IMR-90 (cell line): ENCODE data around the gene ZBTB33. TPM values are rescaled to one million over a fixed set of nuclear protein-coding genes. Genes with fewer than 3 reads are reported as not detected.

Experiments used
- ATAC-seq: fragments of 200-7000 bp; cut with Tn5 transposase; 2 replicates; pipeline ENCODE4 v1.9.1; 2020; ENCODE audit warnings: low read depth, mild to moderate bottlenecking, moderate library complexity
- BruUV-seq: library from RNA; stranded (reverse); fragments of 400-500 nt; replicated peaks from 2 replicates; lab custom pipeline; 2021; lab: Mats Ljungman, UMichigan
- CTCF ChIA-PET: fragments of 300-600 bp; formaldehyde crosslinking; extraction: SDS; loops from one replicate; lab custom pipeline; 2021; ENCODE audit warnings: antibody characterized with exemption; lab: Yijun Ruan, JAX
- POLR2A ChIA-PET: fragments of 300-600 bp; sonication (Branson Sonifier 250); formaldehyde crosslinking; loops from one replicate; lab custom pipeline; 2022; ENCODE audit warnings: antibody characterized with exemption; ENCODE audit not compliant: unreplicated experiment; lab: Charles Lee
- DNase-seq: peaks from one replicate; pipeline ENCODE4 v3.0.0; 2013
- H2AFZ ChIP-seq: replicated peaks from 2 replicates; pipeline ENCODE3; 2013; ENCODE audit warnings: low read length, mild to moderate bottlenecking; ENCODE audit not compliant: poor library complexity
- H2AK5ac ChIP-seq: 2 replicates; pipeline ENCODE4 v1.6.1; 2013; ENCODE audit warnings: low read depth, low read length, inconsistent platforms
- H2AK9ac ChIP-seq: replicated peaks from 2 replicates; pipeline ENCODE3; 2013; ENCODE audit warnings: mild to moderate bottlenecking, low read depth, low read length, moderate library complexity; ENCODE audit not compliant: poor library complexity
- H2BK120ac ChIP-seq: 2 replicates; pipeline ENCODE4 v1.6.1; 2013; ENCODE audit warnings: low read depth, low read length, inconsistent platforms
- H2BK15ac ChIP-seq: 3 replicates; pipeline ENCODE4 v1.6.1; 2013; ENCODE audit warnings: low read depth, low read length, inconsistent platforms
- H2BK20ac ChIP-seq: 2 replicates; pipeline ENCODE4 v1.6.1; 2013; ENCODE audit warnings: low read depth, mild to moderate bottlenecking, inconsistent platforms, low read length, moderate library complexity
- H2BK5ac ChIP-seq: 2 replicates; pipeline ENCODE4 v1.6.1; 2013; ENCODE audit warnings: mild to moderate bottlenecking, low read depth, low read length, inconsistent platforms; ENCODE audit not compliant: poor library complexity, severe bottlenecking
- H3K14ac ChIP-seq: replicated peaks from 2 replicates; pipeline ENCODE4 v1.6.1; 2013; ENCODE audit warnings: low read depth, low read length, inconsistent platforms
- H3K18ac ChIP-seq: 2 replicates; pipeline ENCODE4 v1.6.1; 2013; ENCODE audit warnings: low read depth, low read length, control low read depth
- H3K23ac ChIP-seq: 2 replicates; pipeline ENCODE4 v1.6.1; 2013; ENCODE audit warnings: low read depth, low read length, inconsistent platforms
- H3K27ac ChIP-seq: 2 replicates; pipeline ENCODE4 v1.5.1; 2013; ENCODE audit warnings: mild to moderate bottlenecking, control low read depth, low read length; ENCODE audit not compliant: insufficient read depth
- H3K27me3 ChIP-seq: 2 replicates; pipeline ENCODE4 v1.6.1; 2013; ENCODE audit warnings: low read length; ENCODE audit not compliant: control insufficient read depth, insufficient read depth
- H3K36me3 ChIP-seq: 2 replicates; pipeline ENCODE4 v1.6.1; 2013; ENCODE audit warnings: low read length, mixed read lengths; ENCODE audit not compliant: control insufficient read depth, insufficient read depth
- H3K4ac ChIP-seq: 2 replicates; pipeline ENCODE4 v1.6.1; 2013; ENCODE audit warnings: low read depth, low read length, inconsistent platforms
- H3K4me1 ChIP-seq: 2 replicates; pipeline ENCODE4 v1.6.1; 2013; ENCODE audit warnings: low read length, mixed read lengths; ENCODE audit not compliant: control insufficient read depth, insufficient read depth
- H3K4me2 ChIP-seq: 2 replicates; pipeline ENCODE4 v1.6.1; 2013; ENCODE audit warnings: low read depth, mild to moderate bottlenecking, control low read depth, low read length, moderate library complexity
- H3K4me3 ChIP-seq: 2 replicates; pipeline ENCODE4 v1.5.1; 2013; ENCODE audit warnings: low read depth, mild to moderate bottlenecking, control low read depth, low read length, moderate library complexity; ENCODE audit not compliant: insufficient read depth
- H3K56ac ChIP-seq: 2 replicates; pipeline ENCODE4 v1.6.1; 2013; ENCODE audit warnings: low read length, inconsistent platforms; ENCODE audit not compliant: insufficient read depth; ENCODE audit errors: extremely low read depth
- H3K79me1 ChIP-seq, 2 experiments: 2 replicates each; pipeline ENCODE4 v1.6.1; 2013; ENCODE audit warnings: low read length in 2 of 2, inconsistent platforms in 1 of 2, low read depth in 1 of 2
- H3K9ac ChIP-seq: 2 replicates; pipeline ENCODE4 v1.6.1; 2013; ENCODE audit warnings: low read depth, low read length, control low read depth
- H3K9me1 ChIP-seq: 2 replicates; pipeline ENCODE4 v1.6.1; 2013; ENCODE audit warnings: low read length, inconsistent platforms; ENCODE audit not compliant: insufficient read depth
- H3K9me3 ChIP-seq: 2 replicates; pipeline ENCODE4 v1.6.1; 2013; ENCODE audit warnings: low read length; ENCODE audit not compliant: control insufficient read depth, insufficient read depth
- H4K20me1 ChIP-seq: 2 replicates; pipeline ENCODE4 v1.6.1; 2013; ENCODE audit warnings: low read length, inconsistent platforms; ENCODE audit not compliant: insufficient read depth
- H4K5ac ChIP-seq: 2 replicates; pipeline ENCODE4 v1.6.1; 2013; ENCODE audit warnings: mild to moderate bottlenecking, low read depth, low read length, control low read depth
- H4K8ac ChIP-seq, 2 experiments: 2 replicates each; pipeline ENCODE4 v1.6.1; 2013; ENCODE audit warnings: low read depth in 2 of 2, low read length in 2 of 2, control low read depth in 1 of 2, inconsistent platforms in 1 of 2
- H4K91ac ChIP-seq: 2 replicates; pipeline ENCODE4 v1.6.1; 2013; ENCODE audit warnings: low read depth, low read length, inconsistent platforms; ENCODE audit not compliant: insufficient read depth
- BHLHE40 ChIP-seq: fragments of 150-350 bp; IDR thresholded peaks from 2 replicates; pipeline ENCODE4 v1.6.1; 2016; ENCODE audit warnings: mild to moderate bottlenecking, low read depth, low read length
- CEBPB ChIP-seq: IDR thresholded peaks from 2 replicates; pipeline ENCODE4 v1.6.1; 2012; ENCODE audit warnings: low read depth, low read length, improper control_type of control experiment
- CHD1 ChIP-seq: IDR thresholded peaks from 2 replicates; pipeline ENCODE4 v1.6.1; 2012; ENCODE audit warnings: low read depth, low read length, improper control_type of control experiment
- FOS ChIP-seq: fragments of 150-350 bp; IDR thresholded peaks from 2 replicates; pipeline ENCODE4 v1.6.1; 2016; ENCODE audit warnings: low read depth, low read length
- MAFK ChIP-seq: IDR thresholded peaks from 2 replicates; pipeline ENCODE4 v1.6.1; 2012; ENCODE audit warnings: low read depth, low read length, improper control_type of control experiment
- MAZ ChIP-seq: IDR thresholded peaks from 2 replicates; pipeline ENCODE4 v1.6.1; 2012; ENCODE audit warnings: low read depth, mild to moderate bottlenecking, low read length, improper control_type of control experiment, moderate library complexity, borderline replicate concordance
- MXI1 ChIP-seq: IDR thresholded peaks from 2 replicates; pipeline ENCODE4 v1.6.1; 2012; ENCODE audit warnings: low read depth, mild to moderate bottlenecking, low read length, moderate library complexity, borderline replicate concordance
- NFE2L2 ChIP-seq: fragments of 150-350 bp; IDR thresholded peaks from 2 replicates; pipeline ENCODE4 v1.6.1; 2016; ENCODE audit warnings: low read depth, mild to moderate bottlenecking, low read length
- POLR2A ChIP-seq: IDR thresholded peaks from 2 replicates; pipeline ENCODE4 v1.6.1; 2012; ENCODE audit warnings: mild to moderate bottlenecking, low read depth, low read length
- RAD21 ChIP-seq: IDR thresholded peaks from 2 replicates; pipeline ENCODE4 v1.6.1; 2012; ENCODE audit warnings: low read length, improper control_type of control experiment
- RCOR1 ChIP-seq: IDR thresholded peaks from 2 replicates; pipeline ENCODE4 v1.6.1; 2012; ENCODE audit warnings: mild to moderate bottlenecking, low read length, improper control_type of control experiment; ENCODE audit not compliant: insufficient replicate concordance
- RFX5 ChIP-seq: IDR thresholded peaks from 2 replicates; pipeline ENCODE4 v1.8.0; 2012; ENCODE audit warnings: low read depth, mild to moderate bottlenecking, low read length, moderate library complexity
- SMC3 ChIP-seq: fragments of 150-350 bp; IDR thresholded peaks from 2 replicates; pipeline ENCODE4 v1.6.1; 2016; ENCODE audit warnings: low read depth, mild to moderate bottlenecking, antibody characterized with exemption, low read length, moderate library complexity
- WGBS, 2 experiments: methylation state at CpG; one replicate each; pipeline versions ENCODE4 v1.1.5 to v1.1.7; 2013; ENCODE audit warnings: missing lambda C conversion rate in 2 of 2; ENCODE audit not compliant: insufficient read length in 1 of 2; ENCODE audit errors: extremely low coverage in 2 of 2; 5-methylcytosine and 5-hydroxymethylcytosine counted together
- dilution Hi-C: fragments of 300-500 bp; cut with HindIII; formaldehyde crosslinking; loops from one replicate; pipeline ENCODE4 v1.14.3; 2018; ENCODE audit warnings: low sequenced_read_pairs; ENCODE audit not compliant: unreplicated experiment
- in situ Hi-C: fragments of 300-500 bp; cut with MboI; formaldehyde crosslinking; loops from 3 replicates; pipeline ENCODE4 v1.14.3; 2019; ENCODE audit warnings: low sequenced_read_pairs, inconsistent platforms, mixed read lengths
- intact Hi-C: fragments of 100-400 bp; cut with micrococcal nuclease; formaldehyde crosslinking; loops from 2 replicates; pipeline ENCODE4 v1.10.0; 2022
- polyA plus RNA-seq, 3 experiments: library from polyadenylated mRNA; depleted of rRNA; stranded (reverse); fragments of >200 nt; gene quantifications; 2 replicates each; pipeline ENCODE4 v1.2.3, GENCODE V29; 2012; ENCODE audit warnings: low replicate concordance in 1 of 3
- total RNA-seq: library from RNA; depleted of rRNA; stranded (reverse); fragments of >200 nt; gene quantifications from 2 replicates; pipeline ENCODE4 v1.2.3, GENCODE V29; 2012
- TF ChIP-seq, protein P1 (sequence below): fragments of 150-350 bp; IDR thresholded peaks from 2 replicates; pipeline ENCODE4 v1.6.1; 2016; ENCODE audit warnings: low read depth, mild to moderate bottlenecking, low read length, moderate library complexity, borderline replicate concordance
- TF ChIP-seq, protein P2 (sequence below): fragments of 150-350 bp; IDR thresholded peaks from 2 replicates; pipeline ENCODE4 v1.6.1; 2017; ENCODE audit warnings: mild to moderate bottlenecking, antibody characterized with exemption, low read length, low read depth
- TF ChIP-seq, protein P3 (sequence below): conservative IDR thresholded peaks from 2 replicates; pipeline ENCODE4 v1.5.1; 2012; ENCODE audit warnings: mild to moderate bottlenecking, low read depth, low read length, improper control_type of control experiment

The ZBTB33 gene
- total and polyA plus RNA-seq, 2 of the 4 experiments (the other 2 are of a cell fraction): 3.3 to 16.3 TPM

DNA sequence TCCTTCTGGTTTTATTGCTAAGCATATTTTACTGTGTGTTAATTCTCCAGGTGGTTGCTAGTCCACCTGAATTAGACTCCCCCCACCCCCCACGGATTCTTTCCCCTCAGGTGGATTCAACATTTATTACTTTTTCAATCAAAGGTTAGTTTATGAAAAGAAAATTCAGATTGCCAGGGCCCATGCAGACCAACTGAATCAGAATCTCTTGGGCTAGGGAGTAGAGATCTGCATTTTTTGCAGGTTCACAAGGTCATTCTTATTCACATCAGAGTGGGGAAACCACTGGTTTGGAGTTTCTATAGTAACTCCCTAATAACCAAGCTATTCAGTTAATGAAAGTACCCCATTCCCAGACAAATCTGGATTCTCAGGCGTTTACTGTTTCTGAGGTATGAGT is 50.9 kb downstream of the ZBTB33 start:
- H2BK5ac ChIP-seq: no peak overlapping the region
- WGBS, 2 experiments: no CpG with 5 or more reads among the region's 2 CpGs
- no peak overlapping the region for H3K4me2 ChIP-seq
- no peaks in the 10 kb centered on the region for H3K9me3 ChIP-seq
- H2AK9ac ChIP-seq: no peak overlapping the region
- no peaks in the 10 kb centered on the region for H4K20me1 ChIP-seq
- H2BK120ac ChIP-seq: no peak overlapping the region
- H4K5ac ChIP-seq: no peak overlapping the region
- no peak overlapping the region for H2AK5ac ChIP-seq
- H3K4me1 ChIP-seq: no peaks in the 10 kb centered on the region
- no peak overlapping the region for H3K9ac ChIP-seq
- H3K4me3 ChIP-seq: no peak overlapping the region
- H4K8ac ChIP-seq: no peak overlapping the region
- no peak overlapping the region for H2BK15ac ChIP-seq
- no peak overlapping the region for H3K18ac ChIP-seq
- intact Hi-C loops (no loop called here), in situ Hi-C loops (no loop called here), dilution Hi-C loops (no loop called here)
- peaks cover 6% of the 10 kb centered on the region for H3K27me3 ChIP-seq
- H4K91ac ChIP-seq: no peak overlapping the region
- ChIA-PET CTCF (no interaction called here), POLR2A (no interaction called here)
- H3K56ac ChIP-seq: no peak overlapping the region
- H2AFZ ChIP-seq: no peak overlapping the region
- no peaks in the 10 kb centered on the region for H3K79me1 ChIP-seq
- no peak for TF ChIP-seq RAD21
- no peak for TF ChIP-seq BHLHE40
- TF ChIP-seq CHD1: no peak
- no peak for TF ChIP-seq SMC3
- TF ChIP-seq MAZ: no peak
- no peak for TF ChIP-seq NFE2L2
- no peak for TF ChIP-seq MAFK
- no peak for TF ChIP-seq MXI1
- TF ChIP-seq, protein P1, sequence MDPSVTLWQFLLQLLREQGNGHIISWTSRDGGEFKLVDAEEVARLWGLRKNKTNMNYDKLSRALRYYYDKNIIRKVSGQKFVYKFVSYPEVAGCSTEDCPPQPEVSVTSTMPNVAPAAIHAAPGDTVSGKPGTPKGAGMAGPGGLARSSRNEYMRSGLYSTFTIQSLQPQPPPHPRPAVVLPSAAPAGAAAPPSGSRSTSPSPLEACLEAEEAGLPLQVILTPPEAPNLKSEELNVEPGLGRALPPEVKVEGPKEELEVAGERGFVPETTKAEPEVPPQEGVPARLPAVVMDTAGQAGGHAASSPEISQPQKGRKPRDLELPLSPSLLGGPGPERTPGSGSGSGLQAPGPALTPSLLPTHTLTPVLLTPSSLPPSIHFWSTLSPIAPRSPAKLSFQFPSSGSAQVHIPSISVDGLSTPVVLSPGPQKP: no peak
- TF ChIP-seq RFX5: no peak
- TF ChIP-seq FOS: no peak
- no peak for TF ChIP-seq RCOR1
- TF ChIP-seq, protein P2, sequence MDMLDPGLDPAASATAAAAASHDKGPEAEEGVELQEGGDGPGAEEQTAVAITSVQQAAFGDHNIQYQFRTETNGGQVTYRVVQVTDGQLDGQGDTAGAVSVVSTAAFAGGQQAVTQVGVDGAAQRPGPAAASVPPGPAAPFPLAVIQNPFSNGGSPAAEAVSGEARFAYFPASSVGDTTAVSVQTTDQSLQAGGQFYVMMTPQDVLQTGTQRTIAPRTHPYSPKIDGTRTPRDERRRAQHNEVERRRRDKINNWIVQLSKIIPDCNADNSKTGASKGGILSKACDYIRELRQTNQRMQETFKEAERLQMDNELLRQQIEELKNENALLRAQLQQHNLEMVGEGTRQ: no peak
- no peak for TF ChIP-seq POLR2A
- TF ChIP-seq, protein P3, sequence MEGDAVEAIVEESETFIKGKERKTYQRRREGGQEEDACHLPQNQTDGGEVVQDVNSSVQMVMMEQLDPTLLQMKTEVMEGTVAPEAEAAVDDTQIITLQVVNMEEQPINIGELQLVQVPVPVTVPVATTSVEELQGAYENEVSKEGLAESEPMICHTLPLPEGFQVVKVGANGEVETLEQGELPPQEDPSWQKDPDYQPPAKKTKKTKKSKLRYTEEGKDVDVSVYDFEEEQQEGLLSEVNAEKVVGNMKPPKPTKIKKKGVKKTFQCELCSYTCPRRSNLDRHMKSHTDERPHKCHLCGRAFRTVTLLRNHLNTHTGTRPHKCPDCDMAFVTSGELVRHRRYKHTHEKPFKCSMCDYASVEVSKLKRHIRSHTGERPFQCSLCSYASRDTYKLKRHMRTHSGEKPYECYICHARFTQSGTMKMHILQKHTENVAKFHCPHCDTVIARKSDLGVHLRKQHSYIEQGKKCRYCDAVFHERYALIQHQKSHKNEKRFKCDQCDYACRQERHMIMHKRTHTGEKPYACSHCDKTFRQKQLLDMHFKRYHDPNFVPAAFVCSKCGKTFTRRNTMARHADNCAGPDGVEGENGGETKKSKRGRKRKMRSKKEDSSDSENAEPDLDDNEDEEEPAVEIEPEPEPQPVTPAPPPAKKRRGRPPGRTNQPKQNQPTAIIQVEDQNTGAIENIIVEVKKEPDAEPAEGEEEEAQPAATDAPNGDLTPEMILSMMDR: no peak
- no peak for TF ChIP-seq CEBPB
- DNase-seq: no peak
- no peaks in the 10 kb centered on the region for H3K9me1 ChIP-seq
- no peak overlapping the region for H3K4ac ChIP-seq
- ATAC-seq: no peak
- no TSS peak for BruUV-seq
- H2BK20ac ChIP-seq: no peak overlapping the region
- no peaks in the 10 kb centered on the region for H3K36me3 ChIP-seq
- no peak overlapping the region for H3K23ac ChIP-seq
- no peak overlapping the region for H3K27ac ChIP-seq
- H3K14ac ChIP-seq: no peak overlapping the region
